K562 (cell line): ENCODE data around the gene HAAO. TPM values are rescaled to one million over a fixed set of nuclear protein-coding genes. Genes with fewer than 3 reads are reported as not detected.

Experiments
- ATAC-seq: fragments of 200-7000 bp; cut with Tn5 transposase; 3 replicates; pipeline ENCODE4 v1.9.1; 2020; ENCODE audit warnings: moderate library complexity
- BruUV-seq: library from RNA; stranded (reverse); fragments of 400-500 nt; replicated peaks from 2 replicates; lab custom pipeline; 2021; lab: Mats Ljungman, UMichigan
- CTCF ChIA-PET: fragments of 300-600 bp; formaldehyde crosslinking; extraction: SDS; loops from one replicate; lab custom pipeline; 2021; ENCODE audit warnings: low intra/inter-chr PET ratio; lab: Yijun Ruan, JAX
- POLR2A ChIA-PET: fragments of 300-600, 350-650 bp; sonication (Branson Sonifier 250); formaldehyde crosslinking; extraction: SDS; loops from one replicate; lab custom pipeline; 2021; ENCODE audit warnings: antibody characterized with exemption, inconsistent platforms; lab: Yijun Ruan, JAX
- DNase-seq, 4 experiments: peaks; one replicate each; pipeline versions ENCODE4 v3.0.0 to v3.0.0-alpha.2; 2011 to 2018; ENCODE audit warnings: low spot score in 3 of 4, mixed read lengths in 3 of 4; ENCODE audit errors: extremely low read depth in 1 of 4
- FAIRE-seq: peaks from 2 replicates; lab custom pipeline; 2011; peaks lifted over from hg19 to GRCh38; lab: Jason Lieb, UNC
- H2AFZ ChIP-seq: 2 replicates; pipeline ENCODE4 v1.6.0; 2011; ENCODE audit warnings: low read depth, low read length, control low read depth, inconsistent platforms
- H3K27ac ChIP-seq: fragments of 200-600 bp; 3 replicates; pipeline ENCODE4 v1.8.0; 2011; ENCODE audit warnings: low read depth, mild to moderate bottlenecking, control low read depth, inconsistent platforms, low read length, moderate library complexity, mixed read lengths; ENCODE audit errors: extremely low read depth
- H3K27me3 ChIP-seq, 2 experiments: fragments of 300-600 bp in 1 of 2; 2 replicates in 1 of 2; 3 replicates in 1 of 2; pipeline versions ENCODE4 v1.6.0 to v1.8.0; 2011; ENCODE audit warnings: inconsistent platforms in 2 of 2, low read length in 2 of 2, mild to moderate bottlenecking in 1 of 2, mixed read lengths in 1 of 2, moderate library complexity in 1 of 2; ENCODE audit not compliant: control insufficient read depth in 2 of 2, insufficient read depth in 2 of 2
- H3K36me3 ChIP-seq: fragments of 300-600 bp; 3 replicates; pipeline ENCODE4 v1.8.0; 2011; ENCODE audit warnings: mild to moderate bottlenecking, low read length, inconsistent platforms; ENCODE audit not compliant: control insufficient read depth, insufficient read depth
- H3K4me1 ChIP-seq, 2 experiments: fragments of 200-600 bp in 1 of 2; replicated peaks in 1 of 2; 2 replicates in 1 of 2; 3 replicates in 1 of 2; pipeline versions ENCODE4 v1.5.1 to v1.8.0; 2011; ENCODE audit warnings: inconsistent platforms in 2 of 2, low read length in 2 of 2, mild to moderate bottlenecking in 1 of 2, mixed read lengths in 1 of 2, moderate library complexity in 1 of 2; ENCODE audit not compliant: control insufficient read depth in 2 of 2, insufficient read depth in 2 of 2
- H3K4me2 ChIP-seq: 2 replicates; pipeline ENCODE4 v1.6.1; 2011; ENCODE audit warnings: low read length, control low read depth, inconsistent platforms, mixed read lengths; ENCODE audit not compliant: insufficient read depth
- H3K4me3 ChIP-seq: fragments of 200-600 bp; sonication (generic), shearing (Covaris generic); 2 replicates; pipeline ENCODE4 v1.5.1; 2016; ENCODE audit warnings: control low read depth, inconsistent platforms
- H3K79me2 ChIP-seq: fragments of 200-600 bp; 3 replicates; pipeline ENCODE4 v1.8.0; 2011; ENCODE audit warnings: low read length, inconsistent platforms; ENCODE audit not compliant: control insufficient read depth, insufficient read depth
- H3K9ac ChIP-seq, 2 experiments: 2 replicates each; pipeline versions ENCODE4 v1.6.0 to v1.6.1; 2011; ENCODE audit warnings: low read depth in 2 of 2, low read length in 2 of 2, control low read depth in 1 of 2, inconsistent platforms in 1 of 2, mild to moderate bottlenecking in 1 of 2, mixed read lengths in 1 of 2; ENCODE audit not compliant: insufficient read depth in 1 of 2
- H3K9me1 ChIP-seq: one replicate; pipeline ENCODE4 v1.6.0; 2011; ENCODE audit warnings: inconsistent platforms, mild to moderate bottlenecking, low read length, moderate library complexity; ENCODE audit not compliant: control insufficient read depth, insufficient read depth
- H3K9me3 ChIP-seq: replicated peaks from 2 replicates; pipeline ENCODE4 v1.5.1; 2011; ENCODE audit warnings: low read depth, low read length, inconsistent platforms; ENCODE audit not compliant: control insufficient read depth, insufficient read depth
- H4K20me1 ChIP-seq: replicated peaks from 2 replicates; pipeline ENCODE4 v1.6.1; 2011; ENCODE audit warnings: low read length, inconsistent platforms, mixed read lengths; ENCODE audit not compliant: control insufficient read depth, insufficient read depth
- HMG20B ChIP-seq: fragments of 250-450 bp; sonication (Bioruptor Pico); IDR thresholded peaks from 2 replicates; pipeline ENCODE4 v1.5.0; 2021; ENCODE audit warnings: mild to moderate bottlenecking
- ILK ChIP-seq: fragments of 450-650 bp; IDR thresholded peaks from 2 replicates; pipeline ENCODE4 v1.6.1; 2016; ENCODE audit warnings: missing genetic modification characterization, low read depth, mild to moderate bottlenecking, missing compliant biosample characterization, moderate library complexity, borderline replicate concordance
- NFATC3 ChIP-seq: fragments of 450-650 bp; IDR thresholded peaks from 2 replicates; pipeline ENCODE4 v1.6.1; 2017; ENCODE audit warnings: mild to moderate bottlenecking
- NR2C1 ChIP-seq, 2 experiments: fragments of 450-650 bp; IDR thresholded peaks; 2 replicates each; pipeline ENCODE4 v1.6.1; 2017; ENCODE audit warnings: mild to moderate bottlenecking in 2 of 2, antibody characterized with exemption in 1 of 2, inconsistent platforms in 1 of 2, missing compliant biosample characterization in 1 of 2, missing genetic modification characterization in 1 of 2
- NR2F6 ChIP-seq: fragments of 450-650 bp; formaldehyde crosslinking; IDR thresholded peaks from 2 replicates; pipeline ENCODE4 v1.4.0; 2020; ENCODE audit warnings: mild to moderate bottlenecking
- PHF20 ChIP-seq: fragments of 450-650 bp; IDR thresholded peaks from 2 replicates; pipeline ENCODE4 v1.6.1; 2018; ENCODE audit not compliant: partially characterized antibody
- PTTG1 ChIP-seq: fragments of 450-650 bp; IDR thresholded peaks from 2 replicates; pipeline ENCODE4 v1.6.1; 2016; ENCODE audit warnings: low read depth, mild to moderate bottlenecking, missing genetic modification characterization, missing compliant biosample characterization
- ZKSCAN1 ChIP-seq: fragments of 150-350 bp; IDR thresholded peaks from 2 replicates; pipeline ENCODE4 v1.6.1; 2016; ENCODE audit warnings: low read depth, low read length
- ZNF280A ChIP-seq: fragments of 450-650 bp; IDR thresholded peaks from 2 replicates; pipeline ENCODE4 v1.6.1; 2018; ENCODE audit warnings: mild to moderate bottlenecking, low read depth; ENCODE audit not compliant: partially characterized antibody
- WGBS: fragments of 100-300 bp; shearing (Covaris generic); methylation state at CpG from one replicate; pipeline ENCODE4 v1.1.6; 2016; ENCODE audit warnings: low coverage, mixed read lengths; ENCODE audit not compliant: insufficient coverage; ENCODE audit errors: missing lambda C conversion rate; 5-methylcytosine and 5-hydroxymethylcytosine counted together
- in situ Hi-C: fragments of 300-500 bp; cut with MboI; formaldehyde crosslinking; loops from 4 replicates; pipeline ENCODE4 v1.15.0; 2018; ENCODE audit warnings: inconsistent platforms, mixed read lengths
- intact Hi-C: fragments of 100-400 bp; cut with micrococcal nuclease; formaldehyde crosslinking; loops from 2 replicates; pipeline ENCODE4 v1.14.2; 2022
- polyA plus RNA-seq, 8 experiments: library from polyadenylated mRNA; depleted of rRNA in 4 of 8; stranded (reverse) in 5 of 8; unstranded in 3 of 8; fragments of >200 nt; fragmentation: Nextera tagmentation in 2 of 8; fragmentation: Illumina TruSeq in 1 of 8; extraction: Ambion mirVana in 2 of 8; extraction: Trizol in 1 of 8; gene quantifications; 2 replicates each; pipeline versions ENCODE4 v1.2.1 to v1.2.3, GENCODE V29; 2011 to 2014; ENCODE audit warnings: inconsistent platforms in 1 of 8, missing spikeins in 1 of 8
- total RNA-seq, 7 experiments: library from RNA; depleted of rRNA in 6 of 7; stranded (reverse); fragments of >200 nt in 6 of 7; fragmentation: Illumina TruSeq in 2 of 7; extraction: Trizol in 2 of 7; gene quantifications; 2 replicates each; pipeline versions ENCODE4 v1.2.1 to v1.2.3, GENCODE V29; 2011 to 2021; ENCODE audit warnings: low replicate concordance in 1 of 7
- TF ChIP-seq, protein P1 (sequence below): fragments of 450-650 bp; formaldehyde crosslinking; IDR thresholded peaks from 2 replicates; pipeline ENCODE4 v1.4.0; 2022; ENCODE audit warnings: missing genetic modification characterization
- TF ChIP-seq, protein P2 (sequence below): sonication (generic); formaldehyde crosslinking; IDR thresholded peaks from 2 replicates; pipeline ENCODE4 v1.8.1; 2022; ENCODE audit warnings: missing genetic modification reagents

The HAAO gene
- total and polyA plus RNA-seq, 9 of the 15 experiments (the other 6 are each of a cell fraction or from before 2014, with no cell fraction given): not detected

GRCh38 chr2:42786561-42787345 lies 5.6 kb downstream of the HAAO start:
- 4% methylated on average over 13 of the region's 15 CpGs for WGBS
- Histone ChIP-seq H3K9me1 (no peaks in the 10 kb centered on the region), H3K9me3 (no peaks in the 10 kb centered on the region), H3K4me3 (no peak overlapping the region), H3K27ac (no peak overlapping the region), H3K9ac (no peak overlapping the region)
- no peak for DNase-seq
- ATAC-seq: peak; percentile 40; the same call in 2 of the 3 replicates
- TF ChIP-seq, protein P1, sequence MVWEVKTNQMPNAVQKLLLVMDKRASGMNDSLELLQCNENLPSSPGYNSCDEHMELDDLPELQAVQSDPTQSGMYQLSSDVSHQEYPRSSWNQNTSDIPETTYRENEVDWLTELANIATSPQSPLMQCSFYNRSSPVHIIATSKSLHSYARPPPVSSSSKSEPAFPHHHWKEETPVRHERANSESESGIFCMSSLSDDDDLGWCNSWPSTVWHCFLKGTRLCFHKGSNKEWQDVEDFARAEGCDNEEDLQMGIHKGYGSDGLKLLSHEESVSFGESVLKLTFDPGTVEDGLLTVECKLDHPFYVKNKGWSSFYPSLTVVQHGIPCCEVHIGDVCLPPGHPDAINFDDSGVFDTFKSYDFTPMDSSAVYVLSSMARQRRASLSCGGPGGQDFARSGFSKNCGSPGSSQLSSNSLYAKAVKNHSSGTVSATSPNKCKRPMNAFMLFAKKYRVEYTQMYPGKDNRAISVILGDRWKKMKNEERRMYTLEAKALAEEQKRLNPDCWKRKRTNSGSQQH: no peak
- TF ChIP-seq HMG20B (CRISPR knock-in tag): no peak
- TF ChIP-seq PHF20: no peak
- no peak for TF ChIP-seq NFATC3
- no peak for TF ChIP-seq NR2C1 (IDR thresholded peaks at IDR 0.05)
- TF ChIP-seq NR2C1 (tag; IDR thresholded peaks at IDR 0.05): no peak
- TF ChIP-seq ZKSCAN1: no peak
- TF ChIP-seq ILK (tag): no peak
- TF ChIP-seq PTTG1 (tag): no peak
- TF ChIP-seq ZNF280A: no peak
- no peak for TF ChIP-seq NR2F6 (CRISPR knock-in tag)
- TF ChIP-seq, protein P2, sequence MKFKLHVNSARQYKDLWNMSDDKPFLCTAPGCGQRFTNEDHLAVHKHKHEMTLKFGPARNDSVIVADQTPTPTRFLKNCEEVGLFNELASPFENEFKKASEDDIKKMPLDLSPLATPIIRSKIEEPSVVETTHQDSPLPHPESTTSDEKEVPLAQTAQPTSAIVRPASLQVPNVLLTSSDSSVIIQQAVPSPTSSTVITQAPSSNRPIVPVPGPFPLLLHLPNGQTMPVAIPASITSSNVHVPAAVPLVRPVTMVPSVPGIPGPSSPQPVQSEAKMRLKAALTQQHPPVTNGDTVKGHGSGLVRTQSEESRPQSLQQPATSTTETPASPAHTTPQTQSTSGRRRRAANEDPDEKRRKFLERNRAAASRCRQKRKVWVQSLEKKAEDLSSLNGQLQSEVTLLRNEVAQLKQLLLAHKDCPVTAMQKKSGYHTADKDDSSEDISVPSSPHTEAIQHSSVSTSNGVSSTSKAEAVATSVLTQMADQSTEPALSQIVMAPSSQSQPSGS (CRISPR knock-in tag): no peak
- TF ChIP-seq, all 486 proteins: peak for 0
- Histone ChIP-seq H3K4me1 (peaks cover 0 to 5% of the 10 kb centered on the region in 2 experiments; a peak in 1 of 5 replicates), H3K79me2 (no peaks in the 10 kb centered on the region), H3K4me2 (no peak overlapping the region), H2AFZ (no peak overlapping the region), H3K36me3 (no peaks in the 10 kb centered on the region), H4K20me1 (no peaks in the 10 kb centered on the region; the same call in 1 of the 2 replicates), H3K27me3 (peaks cover 5 to 61% of the 10 kb centered on the region in 2 experiments; a peak in 4 of 5 replicates)
- in situ Hi-C loops (loop anchor here (25.0 kb wide), 1 partner anchor 274 kb away; no protein-coding TSS in a partner anchor), intact Hi-C loops (no loop called here)
- no peak for FAIRE-seq
- BruUV-seq: no TSS peak
- ChIA-PET POLR2A (interaction anchor here (0.7 to 1.0 kb wide), 3 partner anchors 11 to 31 kb away, joined by 3 read pairs; no protein-coding TSS in a partner anchor), CTCF (no interaction called here)
